Measurements from ENCODE around the gene ANKS1A.

DNA sequence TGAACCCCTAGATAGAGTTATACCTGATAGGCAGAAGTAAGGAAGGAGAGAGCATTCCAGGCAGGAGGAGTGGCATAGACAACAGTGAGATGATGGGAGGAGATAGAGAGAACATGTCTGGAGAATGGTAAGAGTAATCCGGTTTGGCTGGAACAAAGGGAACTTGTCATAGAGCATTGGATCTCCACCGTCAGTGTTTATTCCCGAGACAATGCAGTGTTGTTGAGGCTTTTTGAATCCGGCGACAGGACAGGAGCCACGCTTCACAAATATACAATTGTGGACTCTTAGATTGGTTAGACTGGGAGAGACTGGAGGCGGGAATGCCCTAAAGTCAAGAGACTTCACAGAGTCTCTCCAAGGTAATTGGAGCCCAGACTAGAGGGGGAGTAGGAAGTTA lies 119.8 kb downstream of the ANKS1A start:
- no peak for TF ChIP-seq CTCF (IDR thresholded peaks at IDR 0.05)
- no peak for TF ChIP-seq POLR2A (IDR thresholded peaks at IDR 0.05)

All from right lobe of liver (tissue), 4 donors.